SIG-M5 treated with dmso at 0.1 percent for 504 hours (cell line): ENCODE data around the gene FNDC10.
A peak's percentile ranks its signal among the peaks of the same experiment; 100 is the strongest.

Experiments used
- DNase-seq: peaks from one replicate; lab custom pipeline; 2025; ENCODE audit not compliant: unreplicated experiment; lab: John Stamatoyannopoulos, UW

The FNDC10 gene

DNA sequence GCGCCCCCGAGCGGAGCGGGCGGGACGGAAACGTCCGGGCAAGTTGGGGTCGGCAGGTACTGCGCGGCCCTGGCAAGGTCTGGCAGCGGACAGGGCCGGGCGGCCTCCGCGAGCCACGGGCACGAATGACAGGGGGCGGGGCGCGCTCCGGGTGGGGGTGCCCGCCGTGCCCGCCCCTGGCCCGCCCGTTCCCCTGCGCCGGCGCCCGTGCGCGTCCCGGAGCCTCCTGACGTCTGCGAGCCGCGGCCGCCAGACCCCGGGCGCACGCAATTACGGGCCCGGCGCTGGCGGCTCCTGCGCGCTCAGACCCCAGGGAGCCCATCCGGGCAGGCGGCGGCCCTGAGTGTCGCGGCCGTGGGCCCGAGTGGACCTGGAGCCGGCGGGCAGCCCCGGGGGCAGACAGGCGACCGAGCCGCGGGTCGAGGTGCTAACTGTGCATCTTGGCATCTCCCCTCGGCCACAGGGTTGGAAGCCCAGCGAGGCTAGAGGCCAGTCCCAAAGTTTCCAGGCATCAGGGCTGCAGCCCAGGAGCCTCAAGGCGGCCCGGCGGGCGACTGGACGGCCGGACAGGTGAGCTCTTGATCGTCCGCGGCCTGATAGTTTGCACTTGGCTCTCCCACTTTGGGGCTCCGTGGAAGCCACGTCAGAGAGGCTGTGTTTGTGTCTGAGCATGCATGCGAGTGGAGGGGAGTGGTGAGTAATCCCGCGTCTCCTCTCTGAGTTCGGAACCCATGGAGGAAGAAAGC, 16.3 kb upstream of the FNDC10 start:
- DNase-seq: no peak

DNA sequence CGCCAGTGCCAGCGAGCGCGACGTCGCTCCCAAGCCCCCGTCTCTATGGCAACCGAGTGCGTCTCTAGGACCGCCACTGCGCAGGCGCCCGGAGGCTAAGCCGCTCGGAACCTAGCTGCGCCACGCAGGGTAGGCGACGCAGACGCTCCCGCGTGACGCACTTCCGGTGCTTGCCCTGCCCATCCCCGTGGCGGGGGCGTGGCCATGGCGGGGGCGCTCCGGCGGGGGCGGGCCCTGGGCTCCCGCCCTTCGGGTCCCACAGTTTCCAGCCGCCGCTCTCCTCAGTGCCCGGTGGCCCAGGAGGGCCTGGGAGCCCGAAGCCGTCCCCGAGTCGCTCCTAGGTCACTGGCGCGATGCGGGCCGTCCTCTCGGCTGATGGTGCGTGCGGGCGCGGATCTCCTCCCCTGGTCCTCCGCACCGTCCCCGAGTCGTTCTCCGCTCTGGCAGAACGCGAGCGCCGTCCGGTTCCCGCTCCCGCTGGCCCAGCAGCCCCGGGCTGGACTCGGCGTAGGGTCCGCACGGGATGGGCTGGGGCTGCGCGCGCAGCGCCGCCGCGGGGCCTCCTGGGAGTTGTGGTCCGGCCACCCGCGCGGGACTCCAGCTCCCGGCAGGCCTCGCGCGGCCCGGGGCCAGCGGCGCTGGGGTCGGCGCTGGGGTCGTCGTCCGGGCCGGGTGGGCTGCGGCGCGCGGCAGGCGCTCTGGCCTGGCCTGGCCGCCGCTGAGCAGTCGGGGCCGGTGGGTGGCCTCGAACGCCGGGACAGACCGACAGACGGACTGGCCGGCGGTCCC, 15.5 kb upstream of the FNDC10 start, which contains the start of gene MIB2:
Gene MIB2, plus strand, starts transcription at position 245 of the 789 bp plus-strand sequence. CDS start 7,953 bp downstream, outside the sequence.
- DNase-seq: peak; percentile 93

DNA sequence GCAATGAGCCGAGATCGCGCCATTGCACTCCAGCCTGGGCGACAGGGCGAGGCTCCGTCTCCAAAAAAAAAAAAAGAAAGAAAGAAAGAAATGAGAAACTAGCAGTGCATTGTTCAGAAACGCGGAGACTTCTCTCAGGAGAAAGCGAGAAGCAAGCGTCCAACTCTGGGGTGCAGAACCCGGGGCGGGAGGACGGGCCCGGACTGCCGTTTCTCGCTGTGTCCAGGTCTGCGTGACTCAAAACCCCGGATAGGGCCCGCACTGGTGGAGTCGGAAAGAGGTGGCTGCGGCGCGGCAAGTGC, 15.0 kb upstream of the FNDC10 start:
- no peak for DNase-seq

DNA sequence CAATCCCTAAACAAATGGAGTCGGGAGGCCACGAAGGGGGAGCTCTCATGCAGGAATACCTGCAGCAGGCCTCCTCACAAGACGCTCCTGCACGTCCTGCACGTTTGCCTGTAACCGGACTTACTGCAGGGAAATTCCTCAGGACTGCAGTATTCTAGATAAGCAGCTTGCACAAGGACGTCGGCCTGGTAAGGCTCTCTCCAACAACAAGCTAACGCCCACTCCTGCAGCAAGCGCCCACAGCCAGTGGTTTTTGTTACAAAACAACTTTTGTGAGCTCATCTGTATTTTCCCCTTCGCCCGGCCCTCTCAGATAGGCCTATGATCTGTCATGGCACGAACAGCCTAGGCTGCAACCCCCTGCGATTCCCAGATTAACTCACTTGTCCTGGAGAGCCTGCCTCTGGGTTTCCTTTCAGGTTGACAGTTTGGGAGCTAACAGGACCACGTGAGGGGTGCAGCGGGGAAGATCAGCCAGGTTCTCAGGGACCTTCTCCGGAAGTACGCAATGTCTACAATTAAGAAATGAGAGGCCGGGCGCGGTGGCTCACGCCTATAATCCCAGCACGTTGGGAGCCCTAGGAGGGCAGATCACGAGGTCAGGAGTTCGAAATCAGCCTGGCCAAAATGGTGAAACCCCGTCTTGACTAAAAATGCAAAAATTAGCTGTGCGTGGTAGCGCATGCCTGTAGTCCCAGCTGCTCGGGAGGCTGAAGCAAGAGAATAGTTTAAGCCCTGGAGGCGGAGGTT, 14.4 kb upstream of the FNDC10 start:
- peak; percentile 91 for DNase-seq

DNA sequence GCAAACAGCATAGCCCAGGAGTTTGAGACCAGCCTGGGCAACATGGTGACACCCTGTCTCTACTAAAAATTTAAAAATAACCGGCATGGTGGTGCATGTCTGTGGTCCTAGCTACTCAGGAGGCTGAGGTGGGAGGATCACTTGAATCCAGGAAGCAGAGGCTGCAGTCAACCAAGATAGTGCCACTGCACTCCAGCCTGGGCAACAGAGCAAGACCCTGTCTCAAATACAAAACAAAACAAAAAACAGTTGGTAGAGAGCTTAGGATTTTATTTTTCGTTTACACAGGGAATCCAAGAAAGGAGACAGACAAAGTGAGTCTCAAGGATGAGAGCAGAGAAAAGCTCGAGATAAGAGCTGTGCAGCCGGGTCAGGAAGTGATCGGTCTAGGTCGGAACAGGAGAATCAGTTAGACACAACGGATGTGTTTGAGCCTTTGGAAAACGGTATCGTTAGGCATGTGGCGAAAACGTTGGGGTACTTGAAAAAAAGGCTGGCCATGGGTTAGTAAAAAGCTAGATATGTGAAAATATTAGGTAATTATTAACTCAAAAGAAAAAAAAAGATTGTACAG, 13.7 kb upstream of the FNDC10 start:
- DNase-seq: no peak

DNA sequence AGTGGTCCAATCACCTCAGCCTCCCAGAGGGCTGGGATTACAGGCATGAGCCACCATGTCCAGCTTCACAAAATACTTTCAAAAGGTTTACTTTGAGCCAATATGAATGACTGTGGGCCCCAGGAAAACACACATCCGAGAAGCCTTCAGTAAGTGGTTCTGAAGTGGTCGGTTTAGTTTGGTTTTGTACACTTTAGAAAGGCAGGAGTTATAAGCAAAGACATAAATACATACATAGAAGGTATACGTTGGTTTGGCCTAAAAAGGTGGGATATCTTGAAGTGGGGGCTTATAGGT, 12.1 kb upstream of the FNDC10 start:
- no peak for DNase-seq

DNA sequence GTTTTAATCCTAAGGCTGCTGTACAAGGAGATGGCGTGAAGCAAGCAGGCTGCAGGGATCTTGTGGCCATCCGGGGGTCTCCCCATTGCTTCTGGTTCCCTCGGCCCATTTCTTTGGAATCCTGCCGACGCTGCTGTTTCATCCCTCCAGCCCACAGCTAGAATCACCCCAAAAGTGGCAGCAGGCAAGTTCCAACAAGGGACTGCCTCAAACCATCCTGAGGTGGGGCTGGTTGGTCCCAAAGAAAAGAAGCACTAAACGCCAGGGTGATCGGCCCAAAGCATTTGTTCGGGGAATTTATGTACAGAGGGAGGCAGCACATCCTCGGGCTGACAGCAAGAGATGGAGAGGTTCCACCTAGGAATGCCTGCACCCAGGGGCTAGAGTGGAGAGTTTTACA, 10.9 kb upstream of the FNDC10 start:
- no peak for DNase-seq

DNA sequence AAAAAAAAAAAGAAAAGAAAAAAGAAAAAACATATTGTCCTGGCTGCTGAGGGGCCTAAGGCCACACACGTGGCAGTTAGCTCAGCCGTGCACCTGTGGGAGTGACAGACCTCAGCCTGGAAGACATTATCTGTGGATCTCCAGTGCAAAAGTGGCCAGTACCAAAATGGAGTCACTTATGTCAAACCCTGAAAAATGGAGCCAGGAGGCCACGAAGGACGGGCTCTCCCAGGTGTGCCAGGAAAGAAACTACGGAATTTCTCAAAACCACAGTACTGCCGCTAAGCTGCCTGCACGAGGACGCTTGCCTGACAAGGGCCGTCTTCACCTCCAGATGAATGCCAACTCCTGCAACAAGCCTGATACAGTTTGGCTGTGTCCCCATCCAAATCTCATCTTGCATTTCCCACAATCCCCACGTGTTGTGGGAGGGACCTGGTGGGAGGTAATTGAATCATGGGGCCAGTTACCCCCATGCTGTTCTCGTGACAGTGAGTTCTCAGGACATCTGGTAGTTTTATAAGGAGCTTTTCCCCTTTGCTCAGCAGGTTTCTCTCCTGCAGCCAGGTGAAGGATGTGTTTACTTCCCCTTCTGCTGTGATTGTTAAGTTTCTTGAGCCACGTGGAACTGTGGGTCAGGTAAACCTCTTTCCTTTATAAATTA, 10.0 kb upstream of the FNDC10 start:
- no peak for DNase-seq

DNA sequence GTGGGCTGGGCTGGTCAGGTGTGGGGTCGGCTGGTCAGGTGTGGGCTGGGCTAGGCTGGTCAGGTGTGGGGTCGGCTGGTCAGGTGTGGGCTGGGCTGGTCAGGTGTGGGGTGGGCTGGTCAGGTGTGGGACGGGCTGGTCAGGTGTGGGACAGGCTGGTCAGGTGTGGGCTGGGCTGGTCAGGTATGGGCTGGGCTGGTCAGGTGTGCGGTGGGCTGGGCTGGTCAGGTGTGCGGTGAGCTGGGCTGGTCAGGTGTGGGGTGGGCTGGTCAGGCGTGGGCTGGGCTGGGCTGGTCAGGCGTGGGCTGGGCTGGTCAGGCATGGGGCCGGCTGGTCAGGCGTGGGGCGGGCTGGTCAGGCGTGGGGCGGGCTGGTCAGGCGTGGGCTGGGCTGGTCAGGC, 6.3 kb upstream of the FNDC10 start:
- DNase-seq: no peak

DNA sequence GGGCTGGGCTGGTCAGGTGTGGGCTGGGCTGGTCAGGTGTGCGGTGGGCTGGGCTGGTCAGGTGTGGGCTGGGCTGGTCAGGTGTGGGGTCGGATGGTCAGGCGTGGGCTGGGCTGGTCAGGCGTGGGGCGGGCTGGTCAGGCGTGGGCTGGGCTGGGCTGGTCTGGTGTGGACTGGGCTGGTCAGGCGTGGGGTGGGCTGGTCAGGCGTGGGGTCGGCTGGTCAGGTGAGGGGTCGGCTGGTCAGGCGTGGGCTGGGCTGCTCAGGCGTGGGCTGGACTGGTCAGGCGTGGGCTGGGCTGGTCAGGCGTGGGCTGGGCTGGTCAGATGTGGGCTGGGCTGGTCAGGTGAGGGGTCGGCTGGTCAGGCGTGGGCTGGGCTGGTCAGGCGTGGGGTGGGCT, 5.8 kb upstream of the FNDC10 start:
- DNase-seq: no peak

DNA sequence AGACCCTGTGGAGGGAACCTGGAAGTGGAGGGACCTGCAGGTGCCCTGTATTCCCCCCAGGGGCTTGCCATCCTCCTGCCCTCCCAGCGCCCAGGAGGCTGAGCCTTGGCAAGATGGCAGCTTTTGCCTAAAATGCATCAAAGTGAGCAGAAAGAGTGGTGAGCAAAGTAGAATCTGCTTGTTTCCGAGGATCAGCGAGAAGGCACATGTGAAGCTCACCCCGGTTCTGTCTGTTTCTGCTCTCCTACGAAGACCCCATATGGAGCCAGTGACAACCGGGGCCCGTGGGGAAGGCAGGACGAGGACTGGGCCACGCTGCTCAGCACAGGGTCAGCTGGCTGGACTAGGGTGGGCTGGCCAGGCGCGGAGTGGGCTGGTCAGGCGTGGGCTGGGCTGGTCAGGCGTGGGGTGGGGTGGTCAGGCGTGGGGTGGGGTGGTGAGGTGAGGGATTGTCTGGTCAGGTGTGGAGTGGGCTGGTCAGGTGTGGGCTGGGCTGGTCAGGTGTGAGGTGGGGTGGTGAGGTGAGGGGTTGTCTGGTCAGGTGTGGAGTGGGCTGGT, 5.2 kb upstream of the FNDC10 start:
- DNase-seq: no peak

DNA sequence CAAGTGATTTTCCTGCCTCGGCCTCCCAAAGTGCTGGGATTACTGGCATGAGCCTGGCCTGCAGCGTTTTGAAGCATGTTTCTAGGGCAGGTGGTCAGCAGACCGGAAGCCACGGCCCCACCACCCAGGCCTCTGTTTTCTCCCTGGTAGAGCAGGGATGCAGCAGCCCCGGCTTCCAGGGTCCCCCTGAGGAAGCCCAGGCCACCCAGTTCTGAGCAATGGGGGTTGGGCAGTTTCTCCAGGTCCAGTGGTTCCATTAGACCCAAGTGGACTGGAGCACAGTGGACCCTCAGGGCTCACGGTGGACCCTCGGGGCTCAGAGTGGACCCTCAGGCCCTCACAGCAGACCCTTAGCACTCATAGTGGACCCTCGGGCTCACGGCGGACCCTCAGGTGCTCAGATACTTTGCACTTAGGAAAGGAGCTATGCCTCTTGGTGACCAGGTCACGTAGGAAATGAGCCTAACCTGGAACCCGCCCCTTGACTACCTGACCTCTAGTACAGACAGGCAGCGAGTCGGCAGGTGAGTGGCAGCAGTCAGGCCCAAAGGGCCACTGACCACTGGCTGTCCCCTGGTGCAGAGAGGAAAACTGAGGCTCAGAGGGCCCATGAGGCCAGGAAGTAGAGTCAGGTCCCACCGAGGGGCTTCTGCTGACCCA, 4.6 kb upstream of the FNDC10 start:
- no peak for DNase-seq

DNA sequence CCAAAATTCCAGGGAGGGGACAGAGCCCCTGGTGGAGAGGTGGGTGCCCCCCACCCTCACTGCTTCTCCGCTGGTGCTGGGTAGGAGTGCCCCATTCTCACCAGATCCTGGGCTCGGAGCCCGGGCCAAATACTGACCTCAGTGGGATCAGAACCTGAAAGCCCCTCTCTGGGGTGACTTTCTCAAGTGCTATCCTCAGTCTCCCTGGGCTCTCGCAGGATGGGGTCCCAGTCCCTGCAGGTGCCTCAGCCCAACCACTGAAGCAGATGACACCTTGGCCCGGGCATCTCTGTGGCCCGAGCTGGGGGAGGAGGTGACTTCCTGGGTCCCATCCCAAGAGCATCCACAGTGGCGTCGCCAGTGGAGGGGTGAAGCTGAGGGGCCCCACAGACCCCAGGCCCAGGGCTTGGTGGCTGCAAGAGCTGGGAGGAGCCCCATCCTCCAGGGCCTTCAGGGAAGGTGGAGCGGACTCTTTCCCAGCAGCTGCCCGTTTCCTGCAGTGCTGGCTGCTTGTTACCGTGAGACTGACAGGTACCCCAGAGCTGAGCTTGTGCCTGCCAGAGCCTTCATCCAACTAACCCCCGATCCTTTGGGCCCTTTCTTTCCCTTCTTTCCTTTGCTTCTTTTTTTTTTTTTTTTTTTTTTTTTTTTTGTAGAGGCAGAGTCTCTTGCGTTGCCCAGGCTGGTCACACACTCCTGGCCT, 3.9 kb upstream of the FNDC10 start:
- DNase-seq: no peak

DNA sequence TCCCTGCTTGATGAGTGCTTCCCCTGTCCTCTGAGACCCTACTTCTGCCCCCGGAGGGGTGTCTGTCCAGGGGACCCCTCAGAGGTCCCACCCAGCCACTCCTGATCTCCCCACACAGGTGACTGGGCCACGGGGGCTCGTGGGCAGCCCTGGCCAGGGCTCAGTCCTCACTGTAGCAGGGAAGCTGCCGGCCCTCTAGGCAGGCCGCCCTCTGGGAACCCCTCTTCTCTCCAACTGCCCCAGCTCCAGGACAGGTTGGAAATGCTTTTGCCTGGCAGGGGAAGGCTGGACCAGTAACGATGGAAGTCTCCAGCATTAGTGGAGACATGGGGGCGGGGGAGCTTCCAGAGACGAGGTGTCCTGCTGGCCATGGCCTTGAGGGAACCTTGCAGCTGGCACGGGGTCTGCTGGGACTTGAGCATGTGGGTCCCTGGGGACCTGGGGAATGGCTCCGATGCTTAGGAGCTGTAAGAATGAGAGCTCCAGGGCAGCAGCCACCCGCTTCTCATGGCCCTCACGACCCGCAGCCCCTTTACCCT, 3.1 kb upstream of the FNDC10 start:
- DNase-seq: no peak

DNA sequence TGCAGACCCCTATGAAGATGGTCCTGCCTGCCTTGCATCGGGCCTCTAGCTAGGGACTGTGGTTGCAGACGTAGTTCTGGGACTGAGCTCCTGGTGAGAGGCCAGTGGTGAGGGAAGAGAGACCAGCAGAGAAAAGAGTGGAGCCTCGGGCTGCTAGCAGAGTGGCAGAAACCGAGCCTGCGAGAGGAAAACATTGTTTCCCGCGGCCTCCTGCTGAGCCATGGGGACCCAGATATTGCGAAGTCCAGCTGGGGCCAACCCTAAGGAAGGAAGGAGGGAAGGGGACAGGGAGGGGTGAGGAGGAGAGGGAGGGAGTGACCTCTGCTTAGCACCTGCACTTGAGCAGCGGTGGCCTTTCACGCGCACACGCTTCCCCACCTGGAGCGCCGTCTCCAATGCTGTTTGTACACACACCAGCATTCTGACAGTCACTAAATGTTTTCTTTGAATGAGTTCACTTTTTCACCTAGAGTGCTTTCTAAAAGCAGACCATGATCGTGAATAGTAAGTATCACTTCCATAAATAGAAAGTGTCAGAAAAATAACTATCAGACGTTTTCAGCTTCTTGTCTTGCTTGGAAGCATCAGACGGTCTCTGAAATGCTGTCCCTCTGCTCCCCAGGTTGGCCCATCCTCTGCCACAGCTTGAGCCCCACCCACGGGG, 2.5 kb upstream of the FNDC10 start:
- no peak for DNase-seq

DNA sequence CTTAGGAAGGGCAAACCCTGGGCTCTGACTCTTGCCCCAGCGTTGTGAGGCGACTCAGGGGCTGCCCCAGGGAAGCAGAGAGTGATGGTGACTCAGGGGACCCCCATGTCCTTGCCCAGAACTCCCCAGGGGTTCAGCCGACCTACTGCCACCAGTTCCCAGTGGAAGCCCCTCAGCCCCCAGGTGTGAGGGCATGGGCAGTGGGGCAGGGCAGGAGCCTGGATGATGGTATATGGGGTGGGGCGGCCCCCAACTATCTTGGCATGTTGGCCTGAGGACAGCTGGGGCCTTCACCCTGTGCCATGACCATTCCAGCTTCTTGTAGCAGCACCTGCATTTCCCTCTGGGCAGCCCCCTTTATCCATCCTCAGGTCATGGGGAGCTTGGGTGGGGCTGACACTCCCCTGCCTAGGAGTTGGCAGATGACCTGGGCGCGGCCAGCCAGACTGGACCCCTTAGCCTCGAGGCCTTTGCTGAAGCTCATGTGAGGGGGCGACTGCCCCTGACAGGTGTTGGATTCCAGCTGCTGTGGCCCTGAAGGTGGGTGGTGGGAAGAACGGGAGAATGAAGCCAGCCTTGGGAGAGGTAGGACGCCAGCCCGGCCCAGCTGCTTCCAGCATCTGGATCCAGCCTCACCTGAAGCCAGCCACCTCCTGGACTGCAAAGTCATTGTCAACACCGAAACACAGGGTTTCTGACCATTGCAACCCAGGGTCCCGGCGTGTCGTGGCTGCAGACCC, 1.8 kb upstream of the FNDC10 start:
- no peak for DNase-seq

DNA sequence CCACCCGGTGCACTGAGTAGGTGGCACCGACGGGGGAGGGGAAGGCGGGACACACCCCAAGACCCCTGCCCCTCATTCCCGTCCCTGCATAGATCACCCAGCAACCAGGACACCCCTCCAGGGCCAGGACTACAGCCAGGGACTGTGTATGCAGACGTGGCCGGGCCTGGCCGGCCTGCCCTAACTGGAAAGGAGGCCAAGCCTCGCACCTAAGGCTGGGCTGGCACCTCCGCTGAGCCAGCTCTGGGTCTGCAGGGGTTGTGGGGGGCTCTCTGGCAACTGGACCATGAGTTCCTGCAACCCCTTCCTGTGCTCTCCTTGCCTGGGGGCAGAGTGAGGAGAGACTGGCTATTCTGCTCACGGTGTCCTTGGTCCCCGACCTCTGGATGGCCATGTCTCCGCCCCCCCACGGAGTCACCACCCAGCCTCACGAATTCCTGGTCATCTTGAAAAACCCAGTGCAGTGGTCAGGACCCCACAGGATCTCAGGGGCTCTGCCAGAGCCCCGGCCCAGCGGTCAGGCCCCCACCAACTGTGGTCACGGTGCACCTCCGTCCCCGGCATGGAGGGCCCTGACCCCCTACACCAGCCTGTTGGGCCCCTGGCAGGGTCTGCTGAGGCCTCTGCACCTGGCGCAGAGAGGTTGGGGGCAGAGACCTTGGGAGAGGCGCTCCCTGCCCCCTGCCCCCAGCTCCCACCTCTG, 1.1 kb upstream of the FNDC10 start:
- no peak for DNase-seq
